Type B pancreatic cell (in vitro differentiated cells): Measurements from ENCODE around the gene STOML1. TPM values are rescaled to one million over a fixed set of nuclear protein-coding genes. Genes with fewer than 3 reads are reported as not detected.

Source experiments
- DNase-seq: peaks from one replicate; pipeline ENCODE4 v3.0.0; 2021; ENCODE audit warnings: mixed read lengths; ENCODE audit not compliant: unreplicated experiment; ENCODE audit errors: extremely low spot score
- H3K27ac Mint-ChIP-seq: 2 replicates; pipeline ENCODE4 v1.8.0; 2021; ENCODE audit warnings: mild to moderate bottlenecking, mixed read lengths
- H3K27me3 Mint-ChIP-seq: 2 replicates; pipeline ENCODE4 v1.8.0; 2021; ENCODE audit warnings: mixed read lengths
- H3K36me3 Mint-ChIP-seq: 2 replicates; pipeline ENCODE4 v1.8.0; 2021; ENCODE audit warnings: mixed read lengths
- H3K4me1 Mint-ChIP-seq: one replicate; pipeline ENCODE4 v1.8.0; 2021; ENCODE audit warnings: mixed read lengths; ENCODE audit not compliant: unreplicated experiment
- H3K4me3 Mint-ChIP-seq: 2 replicates; pipeline ENCODE4 v1.8.0; 2021; ENCODE audit warnings: mild to moderate bottlenecking, mixed read lengths
- H3K9me3 Mint-ChIP-seq: 2 replicates; pipeline ENCODE4 v1.8.0; 2021; ENCODE audit warnings: mixed read lengths
- CTCF ChIP-seq: fragments of 200-600 bp; sonication (generic); conservative IDR thresholded peaks from 2 replicates; pipeline ENCODE4 v1.5.0; 2021; ENCODE audit warnings: antibody characterized with exemption, mild to moderate bottlenecking
- total RNA-seq: library from RNA; stranded (reverse); gene quantifications from 2 replicates; pipeline ENCODE4 v1.2.1, GENCODE V29; 2021; ENCODE audit warnings: low replicate concordance

Gene STOML1
- total RNA-seq, 1 donor from 2014 or later: 10.4 TPM

- Mint-ChIP-seq H3K36me3 (no peaks in the 10 kb centered on the region), H3K27me3 (peaks cover 8% of the 10 kb centered on the region), H3K27ac (no peak overlapping the region), H3K4me3 (no peak overlapping the region), H3K4me1 (no peaks in the 10 kb centered on the region), H3K9me3 (no peaks in the 10 kb centered on the region)
- TF ChIP-seq CTCF: no peak
- no peak for DNase-seq
These were observed 35.4 kb downstream of the STOML1 start for GRCh38 chr15:73956743-73957135.

GRCh38 chr15:73955861-73956742 lies 36.0 kb downstream of the STOML1 start:
- Mint-ChIP-seq H3K4me1 (peaks cover 4% of the 10 kb centered on the region), H3K9me3 (no peaks in the 10 kb centered on the region), H3K27me3 (peaks cover 8% of the 10 kb centered on the region), H3K36me3 (no peaks in the 10 kb centered on the region), H3K27ac (no peak overlapping the region), H3K4me3 (no peak overlapping the region)
- no peak for TF ChIP-seq CTCF
- no peak for DNase-seq

DNA sequence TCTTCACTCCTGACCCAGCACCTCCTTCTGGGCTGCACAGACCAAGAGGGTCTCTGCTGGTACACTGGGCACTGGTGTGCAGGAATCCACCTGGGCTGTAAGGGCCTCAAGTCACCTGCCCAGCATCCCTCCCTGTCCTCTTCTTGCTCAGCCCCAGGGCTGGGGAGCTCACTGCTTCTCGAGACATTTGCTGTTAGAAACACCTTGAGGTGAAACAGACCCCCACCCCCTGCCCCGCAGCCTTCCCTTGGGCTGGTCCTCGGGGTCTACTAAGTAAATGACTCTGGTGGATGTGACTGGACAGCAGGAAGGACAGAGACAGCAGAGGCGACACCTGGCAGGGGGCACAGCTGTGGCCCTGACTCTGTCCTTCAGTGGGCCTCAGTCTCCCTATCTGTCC lies 36.8 kb downstream of the STOML1 start:
- H3K27ac Mint-ChIP-seq: no peak overlapping the region
- DNase-seq: no peak
- H3K36me3 Mint-ChIP-seq: no peaks in the 10 kb centered on the region
- H3K4me3 Mint-ChIP-seq: no peak overlapping the region
- peaks cover 8% of the 10 kb centered on the region for H3K27me3 Mint-ChIP-seq
- no peaks in the 10 kb centered on the region for H3K9me3 Mint-ChIP-seq
- H3K4me1 Mint-ChIP-seq: peaks cover 10% of the 10 kb centered on the region
- no peak for TF ChIP-seq CTCF

GRCh38 chr15:73954188-73955145 lies 37.6 kb downstream of the STOML1 start:
- DNase-seq: no peak
- peaks cover 12% of the 10 kb centered on the region for H3K4me1 Mint-ChIP-seq
- H3K4me3 Mint-ChIP-seq: no peak overlapping the region
- H3K9me3 Mint-ChIP-seq: no peaks in the 10 kb centered on the region
- TF ChIP-seq CTCF: no peak
- H3K36me3 Mint-ChIP-seq: no peaks in the 10 kb centered on the region
- H3K27ac Mint-ChIP-seq: no peak overlapping the region
- peaks cover 8% of the 10 kb centered on the region for H3K27me3 Mint-ChIP-seq

GRCh38 chr15:73952913-73953750 lies 39.0 kb downstream of the STOML1 start:
- Mint-ChIP-seq H3K36me3 (no peaks in the 10 kb centered on the region), H3K27ac (no peak overlapping the region), H3K4me3 (no peak overlapping the region), H3K9me3 (no peaks in the 10 kb centered on the region), H3K4me1 (peaks cover 12% of the 10 kb centered on the region), H3K27me3 (peaks cover 8% of the 10 kb centered on the region)
- TF ChIP-seq CTCF: no peak
- DNase-seq: no peak
